Karpas-422 (cell line): Measurements from ENCODE around the gene COL25A1. TPM values are rescaled to one million over a fixed set of nuclear protein-coding genes. Genes with fewer than 3 reads are reported as not detected.
"Not testable (repeated sequence)": the region's sequence is repeated elsewhere in the genome, so short reads cannot be mapped to it uniquely, and the experiment has no call there.

ENCODE experiments used
- DNase-seq: peaks from one replicate; pipeline ENCODE4 v3.0.0-alpha.2; 2015
- H2AFZ ChIP-seq: fragments of 200-600 bp; sonication (generic); 2 replicates; pipeline ENCODE4 v1.6.1; 2014; ENCODE audit warnings: antibody characterized with exemption, low read length, mixed read lengths
- H3K27ac ChIP-seq: fragments of 200-600 bp; sonication (generic); 2 replicates; pipeline ENCODE4 v1.5.1; 2014; ENCODE audit warnings: mild to moderate bottlenecking, low read length, moderate library complexity
- H3K27me3 ChIP-seq: fragments of 200-600 bp; sonication (generic); 2 replicates; pipeline ENCODE4 v1.6.1; 2014; ENCODE audit warnings: low read length, mixed read lengths
- H3K36me3 ChIP-seq: fragments of 200-600 bp; sonication (generic); 2 replicates; pipeline ENCODE4 v1.6.1; 2014; ENCODE audit warnings: low read length, mixed read lengths; ENCODE audit not compliant: insufficient read depth
- H3K4me1 ChIP-seq: fragments of 200-600 bp; sonication (generic); 2 replicates; pipeline ENCODE4 v1.6.1; 2014; ENCODE audit warnings: mild to moderate bottlenecking, low read length, mixed read lengths
- H3K4me2 ChIP-seq: fragments of 200-600 bp; sonication (generic); 2 replicates; pipeline ENCODE4 v1.6.1; 2014; ENCODE audit warnings: low read length, low read depth, mild to moderate bottlenecking; ENCODE audit not compliant: poor library complexity, severe bottlenecking
- H3K4me3 ChIP-seq: fragments of 200-600 bp; sonication (generic); 2 replicates; pipeline ENCODE4 v1.5.1; 2014; ENCODE audit warnings: mild to moderate bottlenecking, antibody characterized with exemption, low read length, mixed read lengths
- H3K79me2 ChIP-seq: fragments of 200-600 bp; sonication (generic); 2 replicates; pipeline ENCODE4 v1.6.1; 2014; ENCODE audit warnings: mild to moderate bottlenecking, low read length, mixed read lengths
- H3K9ac ChIP-seq: fragments of 200-600 bp; sonication (generic); 2 replicates; pipeline ENCODE4 v1.6.0; 2014; ENCODE audit warnings: low read length
- H3K9me2 ChIP-seq: fragments of 200-600 bp; sonication (generic), shearing (Covaris generic); replicated peaks from 2 replicates; pipeline ENCODE4 v1.6.0; 2014; ENCODE audit warnings: mild to moderate bottlenecking, low read length, moderate library complexity; ENCODE audit not compliant: insufficient read depth
- H3K9me3 ChIP-seq: fragments of 300-700, 200-600 bp; sonication (generic); 2 replicates; pipeline ENCODE4 v1.6.1; 2014; ENCODE audit warnings: low read length, mixed read lengths
- H4K20me1 ChIP-seq: fragments of 200-600 bp; sonication (generic); 2 replicates; pipeline ENCODE4 v1.6.1; 2014; ENCODE audit warnings: mild to moderate bottlenecking, antibody characterized with exemption, low read length, low read depth; ENCODE audit not compliant: insufficient read depth
- total RNA-seq: library from RNA; depleted of rRNA; stranded (reverse); fragments of >200 nt; shearing (Covaris generic); gene quantifications from 2 replicates; pipeline ENCODE4 v1.2.3, GENCODE V29; 2014; ENCODE audit warnings: low replicate concordance

Gene COL25A1
- total RNA-seq, 1 experiment from 2014 or later = not detected

GRCh38 chr4:109003964-109004363, 298.5 kb downstream of the COL25A1 start:
- no peak for DNase-seq

GRCh38 chr4:108991551-108992328, 310.7 kb downstream of the COL25A1 start:
- Histone ChIP-seq H3K36me3 (no peaks in the 10 kb centered on the region), H3K27ac (no peak overlapping the region), H3K4me2 (no peak overlapping the region), H3K9me2 (no peaks in the 10 kb centered on the region), H3K27me3 (no peaks in the 10 kb centered on the region), H4K20me1 (no peaks in the 10 kb centered on the region), H3K9me3 (no peaks in the 10 kb centered on the region), H3K79me2 (no peaks in the 10 kb centered on the region), H2AFZ (no peak overlapping the region), H3K4me1 (no peaks in the 10 kb centered on the region), H3K4me3 (no peak overlapping the region), H3K9ac (no peak overlapping the region)
- DNase-seq = no peak

More at GRCh38 chr4:109003964-109004363, 298.5 kb downstream of the COL25A1 start:
- Histone ChIP-seq H3K9ac (no peak overlapping the region), H4K20me1 (no peaks in the 10 kb centered on the region), H3K36me3 (no peaks in the 10 kb centered on the region), H3K9me3 (no peaks in the 10 kb centered on the region), H3K4me3 (no peak overlapping the region), H3K4me1 (no peaks in the 10 kb centered on the region), H3K27me3 (no peaks in the 10 kb centered on the region), H3K27ac (no peak overlapping the region), H3K79me2 (no peaks in the 10 kb centered on the region), H3K9me2 (no peaks in the 10 kb centered on the region), H2AFZ (no peak overlapping the region), H3K4me2 (no peak overlapping the region)

GRCh38 chr4:108988464-108989195, 313.8 kb downstream of the COL25A1 start:
- H2AFZ ChIP-seq = no peak overlapping the region
- no peak overlapping the region for H3K4me3 ChIP-seq
- DNase-seq = no peak
- H3K9me2 ChIP-seq = no peaks in the 10 kb centered on the region
- H3K79me2 ChIP-seq = no peaks in the 10 kb centered on the region
- H3K4me2 ChIP-seq = no peak overlapping the region
- no peaks in the 10 kb centered on the region for H3K9me3 ChIP-seq
- H3K4me1 ChIP-seq = no peaks in the 10 kb centered on the region
- H3K36me3 ChIP-seq = no peaks in the 10 kb centered on the region
- no peaks in the 10 kb centered on the region for H3K27me3 ChIP-seq
- no peak overlapping the region for H3K9ac ChIP-seq
- H4K20me1 ChIP-seq = no peaks in the 10 kb centered on the region
- no peak overlapping the region for H3K27ac ChIP-seq

- not testable (repeated sequence) for H3K4me2 ChIP-seq, H3K9me3 ChIP-seq, DNase-seq, H2AFZ ChIP-seq, H3K9ac ChIP-seq, H4K20me1 ChIP-seq, H3K79me2 ChIP-seq, H3K9me2 ChIP-seq, H3K36me3 ChIP-seq, H3K4me1 ChIP-seq, H3K27me3 ChIP-seq, H3K4me3 ChIP-seq, H3K27ac ChIP-seq
These were observed 318.0 kb downstream of the COL25A1 start for GRCh38 chr4:108984495-108984894.

- H3K9me2 ChIP-seq = no peaks in the 10 kb centered on the region
These were observed 319.9 kb downstream of the COL25A1 start for GRCh38 chr4:108982402-108983185.

GRCh38 chr4:108980455-108981239, 321.8 kb downstream of the COL25A1 start:
- H3K36me3 ChIP-seq = no peaks in the 10 kb centered on the region
- H3K27ac ChIP-seq = no peak overlapping the region
- H3K4me3 ChIP-seq = no peak overlapping the region
- H3K4me2 ChIP-seq = no peak overlapping the region
- no peaks in the 10 kb centered on the region for H3K27me3 ChIP-seq
- H3K9ac ChIP-seq = no peak overlapping the region
- DNase-seq = no peak
- no peaks in the 10 kb centered on the region for H3K9me2 ChIP-seq
- H4K20me1 ChIP-seq = no peaks in the 10 kb centered on the region
- H3K4me1 ChIP-seq = no peaks in the 10 kb centered on the region
- no peaks in the 10 kb centered on the region for H3K79me2 ChIP-seq
- H3K9me3 ChIP-seq = no peaks in the 10 kb centered on the region
- H2AFZ ChIP-seq = no peak overlapping the region

More at GRCh38 chr4:108982402-108983185, 319.9 kb downstream of the COL25A1 start:
- no peak for DNase-seq
- H3K4me2 ChIP-seq = no peak overlapping the region
- H3K4me1 ChIP-seq = no peaks in the 10 kb centered on the region
- no peaks in the 10 kb centered on the region for H4K20me1 ChIP-seq
- H2AFZ ChIP-seq = no peak overlapping the region
- no peaks in the 10 kb centered on the region for H3K36me3 ChIP-seq
- H3K27ac ChIP-seq = no peak overlapping the region
- H3K79me2 ChIP-seq = no peaks in the 10 kb centered on the region
- H3K9ac ChIP-seq = no peak overlapping the region
- H3K4me3 ChIP-seq = no peak overlapping the region
- no peaks in the 10 kb centered on the region for H3K27me3 ChIP-seq
- no peaks in the 10 kb centered on the region for H3K9me3 ChIP-seq

- no peaks in the 10 kb centered on the region for H3K9me3 ChIP-seq
- H4K20me1 ChIP-seq = no peaks in the 10 kb centered on the region
- H3K4me3 ChIP-seq = no peak overlapping the region
- no peak overlapping the region for H3K27ac ChIP-seq
- no peaks in the 10 kb centered on the region for H3K79me2 ChIP-seq
- no peak overlapping the region for H2AFZ ChIP-seq
- no peaks in the 10 kb centered on the region for H3K36me3 ChIP-seq
- H3K9me2 ChIP-seq = no peaks in the 10 kb centered on the region
- no peak overlapping the region for H3K4me2 ChIP-seq
- DNase-seq = no peak
- H3K4me1 ChIP-seq = no peaks in the 10 kb centered on the region
- H3K27me3 ChIP-seq = no peaks in the 10 kb centered on the region
- no peak overlapping the region for H3K9ac ChIP-seq
These were observed 322.7 kb downstream of the COL25A1 start for GRCh38 chr4:108979759-108980158.
